Esophagus (tissue), 2 donors: ENCODE measurements around the gene KLF2. TPM values are rescaled to one million over a fixed set of nuclear protein-coding genes. Genes with fewer than 3 reads are reported as not detected.
"Not testable (repeated sequence)": the region's sequence is repeated elsewhere in the genome, so short reads cannot be mapped to it uniquely, and the experiment has no call there.

Experiments used
- H3K27ac ChIP-seq, 2 donors: one replicate each; pipeline ENCODE4 v1.5.1; 2013; ENCODE audit warnings: low read depth in 2 of 2, mild to moderate bottlenecking in 2 of 2, inconsistent platforms in 1 of 2, low read length in 1 of 2, moderate library complexity in 1 of 2
- H3K27me3 ChIP-seq, 2 donors: one replicate each; pipeline ENCODE4 v1.6.1; 2013; ENCODE audit warnings: low read length in 2 of 2, control low read depth in 1 of 2, mild to moderate bottlenecking in 1 of 2; ENCODE audit not compliant: insufficient read depth in 2 of 2, control insufficient read depth in 1 of 2
- H3K36me3 ChIP-seq, 2 donors: one replicate each; pipeline ENCODE4 v1.6.1; 2013; ENCODE audit warnings: low read length in 1 of 2; ENCODE audit not compliant: control insufficient read depth in 2 of 2, insufficient read depth in 2 of 2
- H3K4me1 ChIP-seq, 2 donors: one replicate each; pipeline ENCODE4 v1.6.1; 2013; ENCODE audit warnings: low read length in 1 of 2; ENCODE audit not compliant: control insufficient read depth in 2 of 2, insufficient read depth in 2 of 2
- H3K4me3 ChIP-seq, 2 donors: one replicate each; pipeline ENCODE4 v1.5.1; 2013; ENCODE audit warnings: low read length in 2 of 2, mild to moderate bottlenecking in 2 of 2, low read depth in 1 of 2, moderate library complexity in 1 of 2
- H3K9me3 ChIP-seq, 2 donors: one replicate each; pipeline ENCODE4 v1.6.1; 2013; ENCODE audit warnings: mild to moderate bottlenecking in 2 of 2, low read depth in 1 of 2, low read length in 1 of 2, moderate library complexity in 1 of 2; ENCODE audit not compliant: control insufficient read depth in 2 of 2, insufficient read depth in 1 of 2
- WGBS, 2 donors: extraction: QIAGEN DNeasy Blood & Tissue Kit; methylation state at CpG; one replicate each; pipeline ENCODE4 v1.1.7; 2013; 5-methylcytosine and 5-hydroxymethylcytosine counted together
- polyA plus RNA-seq, 2 donors: library from polyadenylated mRNA; stranded (reverse); fragments of 200-250 nt; gene quantifications; one replicate each; pipeline ENCODE4 v1.2.3, GENCODE V29; 2013
- donor health status: healthy with polysubstance abuse.
- donor health status: Bipolar disorder and iron deficiency.

The KLF2 gene
- polyA plus RNA-seq, 2 donors = 2.4 to 12.1 TPM

GRCh38 chr19:16342002-16342715, 17.5 kb downstream of the KLF2 start:
- H3K9me3 ChIP-seq = no peaks in the 10 kb centered on the region
- peaks cover 7 to 8% of the 10 kb centered on the region in 2 donors for H3K4me1 ChIP-seq
- H3K36me3 ChIP-seq = no peaks in the 10 kb centered on the region
- H3K4me3 ChIP-seq = no peak overlapping the region
- WGBS, 2 donors = 43 to 47% methylated on average over 10 of the region's 10 CpGs
- no peaks in the 10 kb centered on the region for H3K27me3 ChIP-seq
- peak overlapping the region; percentile 42 to 59 for H3K27ac ChIP-seq

DNA sequence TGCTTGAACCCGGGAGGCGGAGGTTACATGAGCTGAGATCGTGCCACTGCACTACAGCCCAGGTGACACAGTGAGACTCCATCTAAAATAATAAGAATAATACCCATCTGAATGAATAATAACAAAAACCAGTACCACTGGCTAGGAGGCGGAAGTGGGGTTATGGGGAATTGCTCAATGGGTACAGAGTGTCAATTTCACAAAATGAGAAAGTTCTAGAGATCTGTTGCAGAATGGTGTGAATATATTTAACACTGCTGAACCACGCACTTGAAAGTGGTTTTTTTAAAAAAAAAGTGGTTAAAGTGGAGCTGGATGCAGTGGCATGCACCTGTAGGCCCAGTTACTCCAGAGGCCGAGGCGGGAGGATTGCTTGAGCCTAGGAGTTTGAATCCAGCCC, 18.5 kb downstream of the KLF2 start:
- no peak overlapping the region for H3K27ac ChIP-seq

GRCh38 chr19:16345457-16345856, 20.8 kb downstream of the KLF2 start:
- Histone ChIP-seq H3K4me3 (no peak overlapping the region), H3K9me3 (no peaks in the 10 kb centered on the region), H3K27me3 (no peaks in the 10 kb centered on the region), H3K27ac (peak overlapping the region in 1 of 2 donors; percentile 21), H3K36me3 (no peaks in the 10 kb centered on the region), H3K4me1 (no peaks in the 10 kb centered on the region)
- WGBS, 2 donors = 74 to 76% methylated on average over 4 of the region's 4 CpGs

More for the DNA sequence above, 18.5 kb downstream of the KLF2 start:
- H3K36me3 ChIP-seq = no peaks in the 10 kb centered on the region
- H3K4me3 ChIP-seq = no peak overlapping the region
- WGBS, 2 donors = 93 to 95% methylated on average over 7 of the region's 7 CpGs
- peaks cover 4% of the 10 kb centered on the region in 2 donors for H3K4me1 ChIP-seq
- H3K9me3 ChIP-seq = no peaks in the 10 kb centered on the region
- H3K27me3 ChIP-seq = no peaks in the 10 kb centered on the region

- H3K9me3 ChIP-seq, H3K36me3 ChIP-seq, H3K4me1 ChIP-seq, H3K27ac ChIP-seq, H3K4me3 ChIP-seq, H3K27me3 ChIP-seq: not testable (repeated sequence)
- 79 to 93% methylated on average over 4 of the region's 4 CpGs for WGBS, 2 donors
These were observed 22.5 kb downstream of the KLF2 start for GRCh38 chr19:16347099-16347498.

GRCh38 chr19:16347706-16348105, 23.1 kb downstream of the KLF2 start:
- H3K27ac ChIP-seq = peak overlapping the region in 1 of 2 donors; percentile 13

DNA sequence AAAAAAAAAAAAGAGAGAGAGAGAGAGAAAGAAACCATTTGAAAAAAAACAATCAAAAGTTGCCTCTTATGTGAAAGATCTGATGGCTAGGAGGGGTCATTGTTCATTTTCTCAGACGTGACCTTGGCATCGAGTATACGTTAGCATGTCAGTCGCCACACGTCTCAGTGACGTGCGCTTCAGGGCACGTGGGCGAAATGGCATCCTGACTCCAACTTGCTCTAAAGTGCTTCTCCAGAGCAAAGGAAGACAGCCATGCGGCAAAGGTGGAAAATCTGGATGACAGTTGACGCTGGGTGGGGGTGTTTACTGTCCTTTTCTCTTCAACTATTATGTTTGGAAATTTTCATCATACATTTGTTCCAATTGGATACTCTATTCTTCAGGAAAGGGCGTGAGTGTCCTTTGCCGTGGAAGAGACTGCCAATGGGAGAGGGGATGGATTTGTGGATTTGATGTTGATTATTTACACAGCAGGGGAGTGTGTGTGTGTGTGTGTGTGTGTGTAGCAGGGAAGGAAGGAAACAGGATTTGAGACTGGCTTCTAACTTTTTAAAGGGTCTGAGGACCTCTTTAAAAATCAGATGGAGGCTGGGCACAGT, 25.0 kb downstream of the KLF2 start:
- H3K36me3 ChIP-seq = no peaks in the 10 kb centered on the region
- no peaks in the 10 kb centered on the region for H3K9me3 ChIP-seq
- H3K27ac ChIP-seq = peak overlapping the region in 1 of 2 donors; percentile 22
- WGBS, 2 donors = 59 to 71% methylated on average over 13 of the region's 13 CpGs
- H3K4me3 ChIP-seq = no peak overlapping the region
- H3K27me3 ChIP-seq = no peaks in the 10 kb centered on the region
- no peaks in the 10 kb centered on the region for H3K4me1 ChIP-seq

More at GRCh38 chr19:16347706-16348105, 23.1 kb downstream of the KLF2 start:
- WGBS, 2 donors = 67 to 77% methylated on average over 6 of the region's 6 CpGs
- H3K9me3 ChIP-seq = no peaks in the 10 kb centered on the region
- no peaks in the 10 kb centered on the region for H3K27me3 ChIP-seq
- no peaks in the 10 kb centered on the region for H3K4me1 ChIP-seq
- H3K4me3 ChIP-seq = no peak overlapping the region
- no peaks in the 10 kb centered on the region for H3K36me3 ChIP-seq

DNA sequence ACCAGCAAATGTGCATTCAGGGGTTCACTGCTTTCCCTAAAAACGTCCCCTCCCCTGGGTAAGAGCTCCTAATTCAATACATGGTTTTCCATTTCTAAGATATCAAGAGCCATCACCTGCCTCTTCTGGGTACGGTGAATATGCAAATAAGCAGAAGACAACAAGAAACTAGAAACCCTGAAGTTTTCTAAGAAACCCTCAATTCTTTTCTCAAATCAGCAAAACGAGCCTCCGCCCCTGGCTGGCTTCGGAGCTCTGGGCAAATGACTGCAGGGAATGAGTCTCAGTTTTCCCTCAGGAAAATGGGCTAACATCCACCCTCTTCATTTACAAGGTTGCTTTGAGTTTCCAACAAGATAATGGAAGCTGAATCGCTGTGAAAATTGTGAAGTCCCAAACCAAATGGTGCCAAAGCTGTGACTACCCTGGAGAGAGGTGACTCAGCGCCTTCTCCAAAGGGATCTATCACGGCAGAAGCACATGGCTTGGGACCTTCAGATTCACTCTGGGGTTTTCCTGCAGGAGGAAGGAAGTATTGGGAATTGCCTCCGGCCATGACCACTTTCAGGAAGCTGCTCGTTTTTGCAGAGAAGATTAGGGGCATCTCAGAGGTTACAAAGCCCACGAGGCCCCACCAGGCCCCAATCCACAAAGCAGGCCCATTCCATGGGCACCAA, 26.6 kb downstream of the KLF2 start:
- H3K27me3 ChIP-seq = no peaks in the 10 kb centered on the region
- H3K27ac ChIP-seq = no peak overlapping the region

GRCh38 chr19:16355293-16356043, 30.8 kb downstream of the KLF2 start:
- H3K4me1 ChIP-seq = peaks cover 5 to 6% of the 10 kb centered on the region in 2 donors
- peaks cover 0 to 6% of the 10 kb centered on the region in 2 donors for H3K36me3 ChIP-seq
- no peak overlapping the region for H3K4me3 ChIP-seq
- no peak overlapping the region for H3K27ac ChIP-seq
- H3K9me3 ChIP-seq = no peaks in the 10 kb centered on the region
- WGBS, 2 donors = 66 to 71% methylated on average over 35 to 39 of the region's 39 CpGs
- no peaks in the 10 kb centered on the region for H3K27me3 ChIP-seq

More for the DNA sequence above, 26.6 kb downstream of the KLF2 start:
- no peaks in the 10 kb centered on the region for H3K9me3 ChIP-seq
- WGBS, 2 donors = 65 to 69% methylated on average over 11 of the region's 11 CpGs
- peaks cover 0 to 4% of the 10 kb centered on the region in 2 donors for H3K36me3 ChIP-seq
- no peak overlapping the region for H3K4me3 ChIP-seq
- peaks cover 0 to 6% of the 10 kb centered on the region in 2 donors for H3K4me1 ChIP-seq

DNA sequence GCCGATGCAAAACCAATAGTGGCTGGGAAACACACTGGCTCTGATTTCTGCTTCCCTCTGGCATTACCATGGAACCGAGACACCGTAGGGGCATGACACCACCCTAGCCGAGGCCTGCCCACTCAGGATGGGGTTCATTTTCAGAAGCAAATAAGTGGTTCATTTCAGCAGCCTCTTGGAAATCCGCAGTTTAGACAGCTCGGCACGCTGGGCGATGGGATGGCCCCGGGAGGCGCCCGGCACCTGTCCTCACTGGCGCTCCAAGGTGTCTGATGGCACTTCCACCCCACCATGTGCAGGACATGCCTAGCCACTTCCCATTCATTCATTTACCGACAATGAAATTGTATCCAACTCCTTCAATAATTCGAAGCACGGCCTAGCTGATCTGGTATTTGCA, 33.8 kb downstream of the KLF2 start:
- Histone ChIP-seq H3K4me1 (peaks cover 5 to 11% of the 10 kb centered on the region in 2 donors), H3K27ac (no peak overlapping the region), H3K9me3 (no peaks in the 10 kb centered on the region), H3K4me3 (no peak overlapping the region), H3K27me3 (no peaks in the 10 kb centered on the region), H3K36me3 (peaks cover 0 to 6% of the 10 kb centered on the region in 2 donors)
- WGBS, 2 donors = 96% methylated on average over 15 of the region's 15 CpGs
